DOHH2 (cell line): ENCODE measurements around the gene CSNK1G3.

Experiments used
- CTCF ChIP-seq: fragments of 200-600 bp; sonication (generic); IDR thresholded peaks from one replicate; pipeline ENCODE4 v1.5.1; 2014; ENCODE audit warnings: antibody characterized with exemption, mild to moderate bottlenecking, low read depth, low read length; ENCODE audit not compliant: poor library complexity, severe bottlenecking
- EZH2phosphoT487 ChIP-seq: fragments of 200-600 bp; sonication (generic); IDR thresholded peaks from 2 replicates; pipeline ENCODE4 v1.6.1; 2017; ENCODE audit warnings: borderline replicate concordance, mild to moderate bottlenecking, antibody characterized with exemption, low read length, moderate library complexity, mixed read lengths

DNA sequence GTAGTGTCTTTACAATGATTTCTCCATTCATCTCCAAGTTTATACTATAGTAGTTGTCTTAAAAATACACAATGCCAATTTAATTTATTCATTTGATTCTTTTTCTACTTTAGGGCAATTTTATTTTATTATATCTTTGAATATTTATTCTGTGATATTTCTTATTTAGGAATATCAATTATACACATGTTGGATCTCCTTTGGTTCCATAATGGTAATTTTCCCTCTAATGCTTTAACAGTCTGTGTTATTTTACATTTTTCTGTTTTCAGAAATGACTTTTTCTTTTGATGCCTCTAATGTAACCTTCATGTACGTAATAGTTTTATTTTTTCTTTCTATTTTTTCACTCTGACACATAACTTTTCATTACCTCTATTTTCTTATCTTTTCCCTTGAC lies 153.0 kb downstream of the CSNK1G3 start:
- TF ChIP-seq CTCF (no peak), EZH2phosphoT487 (no peak)
